ENCODE results near the gene ATG101.

Gene ATG101

GRCh38 chr12:52042706-52043385 lies 26.9 kb upstream of the ATG101 start:
- no peak for DNase-seq (ENCODE audit: low spot score)

DNA sequence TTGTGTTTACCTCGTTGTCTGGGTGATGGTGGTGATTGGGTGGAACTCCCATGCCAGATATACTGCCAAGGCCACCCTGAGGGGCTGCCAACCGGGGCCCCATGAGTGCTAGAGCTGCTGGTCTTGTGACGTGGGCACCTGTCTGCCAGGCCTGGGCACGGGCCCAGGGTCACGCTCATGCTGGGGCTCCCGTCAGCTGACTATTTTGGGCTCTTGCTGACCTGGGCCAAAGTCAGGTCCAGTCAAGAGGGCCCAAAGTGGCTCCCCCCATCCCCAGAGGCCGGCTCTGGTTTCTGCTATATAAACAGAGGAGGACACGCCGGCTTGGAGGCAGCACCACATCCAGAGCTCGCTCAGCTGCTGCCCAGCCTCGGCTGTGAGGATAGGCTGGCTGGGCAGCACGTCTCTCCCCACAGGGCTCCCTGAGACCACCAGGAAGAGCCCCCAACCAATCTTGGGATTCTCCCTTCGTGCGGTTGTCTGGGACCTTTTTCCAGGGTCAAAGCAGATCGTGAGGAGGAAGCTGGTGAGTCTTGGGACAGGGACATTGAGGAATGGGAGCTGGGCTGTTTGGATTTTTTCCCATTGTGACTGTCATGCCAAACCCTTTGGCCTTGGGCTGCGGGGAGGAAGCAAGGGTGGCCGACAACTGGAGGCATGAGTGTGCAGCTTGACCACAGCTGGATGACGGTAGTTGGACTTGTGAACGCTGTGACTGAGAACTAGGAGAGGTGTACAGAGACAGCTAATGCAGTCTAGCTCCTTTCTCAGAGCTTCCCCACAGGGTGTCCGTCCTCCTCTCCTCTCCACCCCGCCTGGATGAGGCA lies 26.2 kb upstream of the ATG101 start:
- no peak for DNase-seq (ENCODE audit: low spot score)

DNA sequence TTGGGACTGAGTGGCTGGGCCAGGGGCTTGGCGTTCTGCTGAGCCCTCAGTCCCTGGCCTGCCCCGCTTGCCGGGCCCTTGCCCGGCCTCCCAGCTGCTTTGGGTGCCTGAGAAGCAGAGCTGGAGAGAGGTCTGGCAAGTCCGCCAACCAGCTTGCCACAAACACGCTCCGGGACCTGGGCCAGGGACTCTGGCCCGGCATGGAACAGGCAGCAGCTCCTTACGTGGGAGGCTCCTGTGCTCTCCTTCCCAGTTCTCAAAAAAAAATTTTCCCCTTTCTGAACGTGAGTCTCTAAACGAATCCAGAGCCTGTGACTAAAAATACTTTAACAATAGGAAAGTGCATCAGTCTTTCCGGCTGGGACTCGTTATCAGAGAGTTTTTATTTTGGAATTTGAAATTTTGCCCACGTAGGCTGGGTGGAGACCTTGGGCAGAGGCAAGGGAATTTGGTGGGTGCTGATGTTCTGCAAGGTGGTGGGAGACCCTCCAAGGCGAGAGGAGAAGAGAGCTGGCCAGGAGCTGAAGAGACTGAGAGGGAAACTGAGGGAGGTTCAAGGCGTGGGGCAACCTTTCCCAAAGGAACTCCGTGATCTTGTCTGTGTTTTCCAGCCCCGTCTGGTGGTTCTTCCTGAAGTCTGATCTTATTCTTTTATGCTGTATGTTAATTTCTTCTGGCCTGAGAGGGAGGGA lies 25.3 kb upstream of the ATG101 start:
- DNase-seq (ENCODE audit: low spot score): peak; percentile 76

DNA sequence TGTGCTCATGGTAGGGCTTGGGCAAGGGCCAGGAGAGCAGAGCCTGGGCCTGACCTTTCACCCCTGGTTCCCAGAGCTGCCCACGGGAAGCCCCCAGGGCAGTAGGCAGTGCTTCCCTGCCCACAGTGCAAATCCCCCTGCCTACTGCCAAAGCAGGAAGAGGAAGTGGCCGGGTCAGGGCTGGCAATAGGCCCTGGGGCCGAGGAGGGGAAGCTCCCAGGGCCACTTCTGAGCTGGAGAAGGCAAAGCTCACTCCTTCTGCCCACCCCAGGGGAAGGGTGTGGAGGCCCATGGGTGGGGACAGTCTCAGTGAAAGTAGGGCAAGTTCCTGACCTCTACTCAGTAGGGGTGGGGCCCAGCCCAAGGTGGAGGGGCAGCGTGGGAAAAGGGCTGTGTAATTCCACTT lies 24.0 kb upstream of the ATG101 start:
- DNase-seq (ENCODE audit: low spot score): no peak

GRCh38 chr12:52046859-52047258 lies 22.9 kb upstream of the ATG101 start:
- DNase-seq (ENCODE audit: low spot score): no peak

DNA sequence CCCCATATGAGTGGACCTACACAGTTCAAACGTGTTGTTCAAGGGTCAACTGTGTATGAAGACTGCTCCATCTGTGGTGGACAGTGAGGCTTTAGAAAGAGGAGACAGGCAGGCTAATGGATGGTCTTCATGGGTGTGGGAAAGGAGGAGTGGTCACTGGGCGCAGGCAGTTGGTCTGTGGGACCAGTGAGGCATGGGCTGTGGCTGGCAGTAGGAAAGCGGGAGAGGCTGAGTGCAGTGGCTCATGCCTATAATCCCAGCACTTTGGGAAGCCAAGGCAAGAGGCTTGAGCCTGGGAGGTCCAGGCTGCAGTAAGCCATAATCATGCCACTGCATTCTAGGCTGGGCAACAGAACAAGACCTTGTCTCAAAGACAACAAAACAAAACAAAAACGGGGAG lies 20.5 kb upstream of the ATG101 start:
- no peak for DNase-seq (ENCODE audit: low spot score)

DNA sequence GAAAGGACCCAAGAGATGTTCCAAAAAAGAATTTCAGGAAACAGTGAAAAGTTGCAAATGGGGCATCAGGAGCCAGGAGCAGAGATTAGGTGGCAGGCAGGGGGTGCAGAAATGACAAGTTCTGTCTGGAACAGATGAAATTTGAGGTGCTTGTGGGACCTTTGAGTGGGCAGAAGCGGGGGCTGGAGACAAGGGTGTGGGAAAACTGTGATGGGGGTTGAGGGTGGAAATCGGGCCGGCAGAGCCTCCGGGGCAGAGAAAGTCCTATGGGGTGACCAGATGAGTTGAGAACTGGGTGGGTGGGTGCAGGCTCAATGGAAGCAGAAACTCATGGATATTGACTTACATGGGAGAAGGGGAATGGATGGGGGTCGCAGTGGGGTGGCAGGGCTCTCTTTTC lies 20.1 kb upstream of the ATG101 start:
- DNase-seq (ENCODE audit: low spot score): no peak

DNA sequence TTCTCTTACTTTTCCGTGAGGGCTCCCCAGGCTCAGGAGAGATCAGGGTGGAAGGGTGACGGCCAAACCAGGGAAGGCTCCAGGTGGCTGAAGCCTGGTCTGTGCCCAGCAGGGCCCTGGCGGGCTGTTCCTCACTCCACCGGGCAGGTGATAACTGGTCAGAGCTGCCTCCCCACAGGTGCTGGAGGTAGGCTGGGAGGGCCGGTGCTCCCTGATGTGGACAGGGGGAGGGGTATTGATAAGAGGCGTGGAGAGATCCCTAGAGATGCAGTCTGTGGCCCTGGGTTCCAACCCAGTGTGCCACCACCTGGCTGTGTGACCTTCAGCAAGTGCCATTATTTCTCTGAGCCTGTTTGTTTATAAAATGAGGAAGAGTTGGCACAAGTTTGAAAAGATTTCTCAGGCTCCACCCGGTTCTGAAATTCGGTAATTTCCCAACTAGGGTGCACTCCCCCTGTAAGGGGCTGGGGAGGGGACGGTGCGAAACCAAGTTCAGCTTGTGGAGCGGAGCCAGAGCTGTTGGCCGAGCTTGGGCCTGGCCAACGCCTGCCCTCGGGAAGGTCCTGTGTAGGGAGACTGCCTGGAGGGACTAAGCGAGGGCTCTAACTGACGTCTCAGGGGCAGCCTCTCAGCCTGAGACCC lies 19.5 kb upstream of the ATG101 start:
- no peak for DNase-seq (ENCODE audit: low spot score)

- peak; percentile 95 for DNase-seq (ENCODE audit: low spot score)
Observed at GRCh38 chr12:52050758-52051541, 18.8 kb upstream of the ATG101 start, which contains the start of gene NR4A1. Gene NR4A1 (plus strand): TSS chr12:52051442. CDS start chr12:52054329, 2,887 bp downstream.

DNA sequence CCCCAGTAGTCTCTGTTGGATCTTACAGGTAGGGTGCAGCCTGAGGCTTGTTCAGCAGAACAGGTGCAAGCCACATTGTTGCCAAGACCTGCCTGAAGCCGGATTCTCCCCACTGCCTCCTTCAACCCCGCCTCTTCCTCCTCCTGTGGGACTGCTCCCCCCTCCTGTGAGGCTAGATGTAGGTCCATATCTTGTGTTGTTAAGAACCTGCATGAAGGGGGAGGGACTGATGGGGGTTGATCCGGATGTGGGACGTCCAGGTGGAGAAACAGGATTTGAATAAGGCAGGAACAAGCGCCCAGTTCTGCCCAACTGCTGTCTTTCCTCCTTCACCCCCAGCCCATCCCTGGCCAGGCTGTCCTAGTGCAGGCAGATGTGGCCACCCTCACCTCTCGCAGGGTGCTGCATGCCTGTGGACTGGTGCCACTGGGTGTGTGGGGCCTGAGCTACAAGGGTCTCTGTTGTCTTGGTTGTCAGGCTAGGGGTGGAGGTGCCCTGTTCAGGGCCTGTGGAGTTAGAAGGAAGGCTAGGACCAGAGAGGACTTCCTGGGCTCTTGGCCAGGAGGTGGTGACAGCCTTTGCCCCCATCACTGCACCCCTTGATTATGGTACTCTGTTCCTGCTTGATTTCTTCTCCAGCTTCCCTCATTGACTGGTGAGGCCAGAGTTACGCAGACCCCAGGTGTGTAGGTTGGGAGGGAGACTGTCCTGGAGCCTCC lies 17.2 kb upstream of the ATG101 start:
- peak; percentile 7 for DNase-seq (ENCODE audit: low spot score)

GRCh38 chr12:52053536-52054209 lies 16.1 kb upstream of the ATG101 start:
- peak; percentile 7 for DNase-seq (ENCODE audit: low spot score)

DNA sequence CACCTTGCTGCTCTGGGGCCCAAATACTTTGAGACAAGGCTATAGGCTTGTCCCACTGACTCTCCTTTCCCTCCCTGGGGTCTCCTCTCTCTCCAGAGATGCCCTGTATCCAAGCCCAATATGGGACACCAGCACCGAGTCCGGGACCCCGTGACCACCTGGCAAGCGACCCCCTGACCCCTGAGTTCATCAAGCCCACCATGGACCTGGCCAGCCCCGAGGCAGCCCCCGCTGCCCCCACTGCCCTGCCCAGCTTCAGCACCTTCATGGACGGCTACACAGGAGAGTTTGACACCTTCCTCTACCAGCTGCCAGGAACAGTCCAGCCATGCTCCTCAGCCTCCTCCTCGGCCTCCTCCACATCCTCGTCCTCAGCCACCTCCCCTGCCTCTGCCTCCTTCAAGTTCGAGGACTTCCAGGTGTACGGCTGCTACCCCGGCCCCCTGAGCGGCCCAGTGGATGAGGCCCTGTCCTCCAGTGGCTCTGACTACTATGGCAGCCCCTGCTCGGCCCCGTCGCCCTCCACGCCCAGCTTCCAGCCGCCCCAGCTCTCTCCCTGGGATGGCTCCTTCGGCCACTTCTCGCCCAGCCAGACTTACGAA lies 15.4 kb upstream of the ATG101 start:
- DNase-seq (ENCODE audit: low spot score): peak; percentile 1

DNA sequence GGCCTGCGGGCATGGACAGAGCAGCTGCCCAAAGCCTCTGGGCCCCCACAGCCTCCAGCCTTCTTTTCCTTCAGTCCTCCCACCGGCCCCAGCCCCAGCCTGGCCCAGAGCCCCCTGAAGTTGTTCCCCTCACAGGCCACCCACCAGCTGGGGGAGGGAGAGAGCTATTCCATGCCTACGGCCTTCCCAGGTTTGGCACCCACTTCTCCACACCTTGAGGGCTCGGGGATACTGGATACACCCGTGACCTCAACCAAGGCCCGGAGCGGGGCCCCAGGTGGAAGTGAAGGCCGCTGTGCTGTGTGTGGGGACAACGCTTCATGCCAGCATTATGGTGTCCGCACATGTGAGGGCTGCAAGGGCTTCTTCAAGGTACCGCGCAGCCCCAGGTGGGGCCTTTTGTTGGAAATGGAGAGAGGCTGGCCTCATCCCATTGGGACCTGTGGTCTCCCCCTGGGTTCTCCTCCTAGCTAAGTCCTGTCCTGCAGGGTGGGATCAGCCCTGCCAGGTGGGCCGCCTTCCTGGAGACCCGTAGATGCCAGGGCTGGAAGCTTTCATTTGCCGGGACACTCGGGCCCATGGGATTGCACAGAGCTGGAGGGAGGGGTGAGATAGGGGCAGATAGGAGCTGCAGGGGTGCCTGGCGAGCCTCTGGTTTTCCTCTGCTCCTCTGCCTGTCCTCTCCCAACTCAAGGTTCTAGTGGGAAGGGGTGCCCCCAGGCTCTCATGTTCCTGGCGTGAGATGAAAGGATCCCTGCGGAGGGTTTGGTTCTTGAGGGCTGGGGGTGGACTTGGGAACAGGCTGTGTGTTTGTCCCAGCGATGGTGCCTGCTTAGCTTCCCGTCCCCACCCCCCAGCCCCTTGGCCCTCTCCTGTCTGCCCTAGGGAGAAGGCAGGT lies 14.7 kb upstream of the ATG101 start:
- peak; percentile 3 for DNase-seq (ENCODE audit: low spot score)

DNA sequence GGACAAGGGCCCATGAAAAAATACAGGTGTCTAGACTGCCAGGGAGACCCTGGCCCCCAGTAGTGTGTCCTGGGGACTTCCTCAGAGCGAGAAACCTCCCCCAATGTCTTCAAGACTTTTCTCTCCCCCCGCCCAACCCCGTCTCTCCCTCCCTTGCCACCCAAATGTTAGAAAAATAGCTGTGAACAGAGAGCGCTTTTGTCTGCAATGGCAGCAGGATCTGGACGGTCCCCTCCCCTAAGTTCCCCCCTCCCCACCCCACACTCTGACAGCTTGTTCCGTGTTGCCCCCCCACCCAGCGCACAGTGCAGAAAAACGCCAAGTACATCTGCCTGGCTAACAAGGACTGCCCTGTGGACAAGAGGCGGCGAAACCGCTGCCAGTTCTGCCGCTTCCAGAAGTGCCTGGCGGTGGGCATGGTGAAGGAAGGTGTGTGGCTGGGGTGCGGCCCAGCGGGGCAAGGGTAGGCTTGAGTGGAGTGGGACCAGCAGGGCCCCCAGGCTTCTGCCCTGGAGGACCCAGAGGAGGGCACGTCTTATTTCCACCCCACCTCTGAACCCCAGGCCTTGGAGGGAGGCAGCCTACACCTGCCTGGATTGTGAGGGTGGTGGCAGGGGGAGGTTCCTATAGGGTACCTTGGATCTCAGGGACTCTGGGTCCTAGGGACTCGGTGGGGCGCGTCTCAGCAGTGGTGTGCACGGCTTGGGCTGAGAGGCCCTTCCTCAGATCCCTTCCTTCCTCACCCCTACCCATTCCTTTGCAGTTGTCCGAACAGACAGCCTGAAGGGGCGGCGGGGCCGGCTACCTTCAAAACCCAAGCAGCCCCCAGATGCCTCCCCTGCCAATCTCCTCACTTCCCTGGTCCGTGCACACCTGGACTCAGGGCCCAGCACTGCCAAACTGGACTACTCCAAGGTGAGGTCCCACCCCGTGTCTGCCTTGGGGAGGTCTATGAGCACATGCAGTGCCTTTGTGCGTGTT lies 13.8 kb upstream of the ATG101 start:
- DNase-seq (ENCODE audit: low spot score): peak; percentile 88

- peak; percentile 3 for DNase-seq (ENCODE audit: low spot score)
Observed at GRCh38 chr12:52056801-52057637, 12.8 kb upstream of the ATG101 start.
